Measurements from ENCODE around the gene CDS1.

The CDS1 gene

DNA sequence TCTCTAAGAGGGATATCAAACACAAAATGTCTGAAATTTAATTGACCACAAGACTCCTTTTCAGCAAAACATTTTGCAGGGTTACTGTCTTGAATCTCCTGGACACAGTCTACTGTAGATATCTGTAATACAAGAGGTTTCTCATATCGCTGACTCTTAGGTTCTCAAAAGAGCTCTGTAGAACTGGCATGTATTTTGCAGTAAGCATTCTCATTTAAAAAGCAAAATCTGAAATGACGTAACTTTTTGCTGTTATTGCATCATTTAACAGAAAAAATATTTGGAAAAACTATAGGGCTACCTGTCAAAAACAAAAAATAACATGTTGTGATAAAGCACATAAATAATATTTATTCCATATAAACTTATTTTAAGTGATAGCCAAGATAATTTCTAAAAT lies 114.2 kb downstream of the CDS1 start:
- TF ChIP-seq, protein P1, sequence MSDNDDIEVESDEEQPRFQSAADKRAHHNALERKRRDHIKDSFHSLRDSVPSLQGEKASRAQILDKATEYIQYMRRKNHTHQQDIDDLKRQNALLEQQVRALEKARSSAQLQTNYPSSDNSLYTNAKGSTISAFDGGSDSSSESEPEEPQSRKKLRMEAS (IDR thresholded peaks at IDR 0.05; ENCODE audit: low read depth, low read length) = no peak
- TF ChIP-seq MYC (IDR thresholded peaks at IDR 0.05; ENCODE audit: low read depth, low read length) = no peak
- TF ChIP-seq, protein P2, sequence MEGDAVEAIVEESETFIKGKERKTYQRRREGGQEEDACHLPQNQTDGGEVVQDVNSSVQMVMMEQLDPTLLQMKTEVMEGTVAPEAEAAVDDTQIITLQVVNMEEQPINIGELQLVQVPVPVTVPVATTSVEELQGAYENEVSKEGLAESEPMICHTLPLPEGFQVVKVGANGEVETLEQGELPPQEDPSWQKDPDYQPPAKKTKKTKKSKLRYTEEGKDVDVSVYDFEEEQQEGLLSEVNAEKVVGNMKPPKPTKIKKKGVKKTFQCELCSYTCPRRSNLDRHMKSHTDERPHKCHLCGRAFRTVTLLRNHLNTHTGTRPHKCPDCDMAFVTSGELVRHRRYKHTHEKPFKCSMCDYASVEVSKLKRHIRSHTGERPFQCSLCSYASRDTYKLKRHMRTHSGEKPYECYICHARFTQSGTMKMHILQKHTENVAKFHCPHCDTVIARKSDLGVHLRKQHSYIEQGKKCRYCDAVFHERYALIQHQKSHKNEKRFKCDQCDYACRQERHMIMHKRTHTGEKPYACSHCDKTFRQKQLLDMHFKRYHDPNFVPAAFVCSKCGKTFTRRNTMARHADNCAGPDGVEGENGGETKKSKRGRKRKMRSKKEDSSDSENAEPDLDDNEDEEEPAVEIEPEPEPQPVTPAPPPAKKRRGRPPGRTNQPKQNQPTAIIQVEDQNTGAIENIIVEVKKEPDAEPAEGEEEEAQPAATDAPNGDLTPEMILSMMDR (IDR thresholded peaks at IDR 0.05; ENCODE audit: low read depth, low read length) = no peak
- TF ChIP-seq POLR2A (IDR thresholded peaks at IDR 0.05; ENCODE audit: extremely low read depth, insufficient read length) = no peak
- peak; percentile 13 for DNase-seq (ENCODE audit: low read depth)
- no peak overlapping the region for H3K4me3 ChIP-seq (ENCODE audit: low read depth, low read length)

DNA sequence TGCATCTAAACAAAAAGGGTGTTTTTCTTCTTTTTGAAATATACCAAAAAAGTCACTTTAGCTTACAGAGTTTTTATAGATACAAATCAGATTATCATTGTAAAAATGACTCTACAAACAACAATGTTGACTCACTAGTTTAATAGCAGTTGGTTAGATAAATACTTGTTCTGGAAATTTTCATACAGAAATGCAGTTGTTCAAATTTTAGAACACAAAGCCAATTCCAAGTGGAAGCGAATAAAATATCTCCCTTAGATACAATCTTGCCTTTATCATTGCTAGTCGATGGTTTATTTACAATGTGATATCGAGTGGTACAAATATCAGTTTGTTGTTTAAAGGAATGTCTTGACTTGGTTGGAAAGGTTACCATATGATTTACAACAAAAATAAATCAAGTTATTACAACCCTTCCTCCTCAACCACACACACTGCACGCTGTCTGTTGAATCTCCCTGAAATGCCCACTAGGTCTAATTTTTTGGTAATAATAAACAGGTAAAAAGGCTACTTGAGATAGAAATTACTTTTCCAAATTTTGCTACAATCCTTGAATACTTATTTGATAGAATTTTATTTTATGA lies 114.8 kb downstream of the CDS1 start:
- no peak overlapping the region for H3K4me3 ChIP-seq (ENCODE audit: low read depth, low read length)
- DNase-seq (ENCODE audit: low read depth) = no peak
- TF ChIP-seq MYC (IDR thresholded peaks at IDR 0.05; ENCODE audit: low read depth, low read length) = no peak
- TF ChIP-seq, protein P2 (IDR thresholded peaks at IDR 0.05; ENCODE audit: low read depth, low read length) = no peak

DNA sequence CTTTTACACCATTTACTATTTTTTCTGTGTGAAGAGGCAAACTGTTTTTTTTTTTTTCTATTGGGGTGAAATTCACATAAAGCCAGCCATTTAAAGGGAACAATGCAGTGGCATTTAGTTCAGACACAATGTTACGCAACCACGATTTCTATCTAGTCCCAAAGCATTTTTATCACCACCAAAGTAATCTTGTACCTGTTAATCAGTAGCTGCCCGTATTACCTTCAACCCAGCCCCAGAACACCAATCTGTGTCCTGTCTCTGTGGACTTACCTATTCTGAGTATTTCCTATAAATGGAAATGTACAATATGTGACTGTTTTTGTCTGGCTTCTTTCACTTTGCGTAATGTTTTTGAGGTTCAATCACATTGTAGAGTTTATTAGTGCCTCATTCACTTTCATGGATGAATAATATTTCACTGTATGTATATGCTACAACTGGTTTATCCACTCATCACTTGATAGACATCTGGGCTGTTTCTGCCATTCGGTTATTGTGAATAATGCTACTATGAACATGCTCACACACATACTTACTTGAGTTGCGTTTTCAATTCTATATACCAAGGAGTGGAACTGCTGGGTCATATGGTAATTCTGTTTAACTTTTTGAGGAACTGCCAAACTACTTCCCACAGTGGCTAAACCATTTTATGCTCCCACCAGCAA lies 116.2 kb downstream of the CDS1 start:
- TF ChIP-seq POLR2A (IDR thresholded peaks at IDR 0.05; ENCODE audit: extremely low read depth, insufficient read length) = no peak
- no peak overlapping the region for H3K4me3 ChIP-seq (ENCODE audit: low read depth, low read length)
- peak; percentile 37 for DNase-seq (ENCODE audit: low read depth)

Data from NB4 (cell line).